ENCODE measurements around the gene SLC12A8.

SLC12A8 gene

GRCh38 chr3:125148016-125148812 is 64.3 kb downstream of the SLC12A8 start:
- Mint-ChIP-seq H3K4me1 (ENCODE audit: low read depth) (peaks cover 23% of the 10 kb centered on the region), H3K9me3 (no peaks in the 10 kb centered on the region), H3K4me3 (no peak overlapping the region), H3K36me3 (ENCODE audit: low read depth) (peaks cover 3% of the 10 kb centered on the region), H3K27me3 (ENCODE audit: low read depth) (peaks cover 58% of the 10 kb centered on the region), H3K27ac (no peak overlapping the region)

- H3K9me3 Mint-ChIP-seq, result no peaks in the 10 kb centered on the region
- no peak overlapping the region for H3K27ac Mint-ChIP-seq
- H3K36me3 Mint-ChIP-seq (ENCODE audit: low read depth), result peaks cover 2% of the 10 kb centered on the region
- H3K4me3 Mint-ChIP-seq, result no peak overlapping the region
- H3K27me3 Mint-ChIP-seq (ENCODE audit: low read depth), result peaks cover 60% of the 10 kb centered on the region
- peaks cover 29% of the 10 kb centered on the region for H3K4me1 Mint-ChIP-seq (ENCODE audit: low read depth)
These were observed 65.1 kb downstream of the SLC12A8 start for GRCh38 chr3:125147491-125147820.

GRCh38 chr3:125146626-125147490 is 65.7 kb downstream of the SLC12A8 start:
- H3K9me3 Mint-ChIP-seq, result no peaks in the 10 kb centered on the region
- H3K36me3 Mint-ChIP-seq (ENCODE audit: low read depth), result peaks cover 2% of the 10 kb centered on the region
- H3K27ac Mint-ChIP-seq, result no peak overlapping the region
- H3K4me3 Mint-ChIP-seq, result no peak overlapping the region
- peaks cover 66% of the 10 kb centered on the region for H3K27me3 Mint-ChIP-seq (ENCODE audit: low read depth)
- peaks cover 34% of the 10 kb centered on the region for H3K4me1 Mint-ChIP-seq (ENCODE audit: low read depth)

- Mint-ChIP-seq H3K36me3 (ENCODE audit: low read depth) (peaks cover 2% of the 10 kb centered on the region), H3K27me3 (ENCODE audit: low read depth) (peaks cover 60% of the 10 kb centered on the region), H3K4me1 (ENCODE audit: low read depth) (peaks cover 42% of the 10 kb centered on the region), H3K27ac (no peak overlapping the region), H3K4me3 (no peak overlapping the region), H3K9me3 (no peaks in the 10 kb centered on the region)
These were observed 66.6 kb downstream of the SLC12A8 start for GRCh38 chr3:125145751-125146475.

GRCh38 chr3:125144653-125145314 is 67.8 kb downstream of the SLC12A8 start:
- peaks cover 49% of the 10 kb centered on the region for H3K4me1 Mint-ChIP-seq (ENCODE audit: low read depth)
- peaks cover 59% of the 10 kb centered on the region for H3K27me3 Mint-ChIP-seq (ENCODE audit: low read depth)
- H3K36me3 Mint-ChIP-seq (ENCODE audit: low read depth), result peaks cover 4% of the 10 kb centered on the region
- no peak overlapping the region for H3K27ac Mint-ChIP-seq
- no peak overlapping the region for H3K4me3 Mint-ChIP-seq
- H3K9me3 Mint-ChIP-seq, result peaks cover 4% of the 10 kb centered on the region

GRCh38 chr3:125143982-125144652 is 68.4 kb downstream of the SLC12A8 start:
- Mint-ChIP-seq H3K4me1 (ENCODE audit: low read depth) (peaks cover 55% of the 10 kb centered on the region), H3K36me3 (ENCODE audit: low read depth) (peaks cover 4% of the 10 kb centered on the region), H3K27ac (no peak overlapping the region), H3K4me3 (no peak overlapping the region), H3K27me3 (ENCODE audit: low read depth) (peaks cover 58% of the 10 kb centered on the region), H3K9me3 (peaks cover 4% of the 10 kb centered on the region)

- no peak overlapping the region for H3K4me3 Mint-ChIP-seq
- peaks cover 55% of the 10 kb centered on the region for H3K4me1 Mint-ChIP-seq (ENCODE audit: low read depth)
- H3K9me3 Mint-ChIP-seq, result peaks cover 4% of the 10 kb centered on the region
- H3K36me3 Mint-ChIP-seq (ENCODE audit: low read depth), result peaks cover 4% of the 10 kb centered on the region
- no peak overlapping the region for H3K27ac Mint-ChIP-seq
- peaks cover 53% of the 10 kb centered on the region for H3K27me3 Mint-ChIP-seq (ENCODE audit: low read depth)
These were observed 69.0 kb downstream of the SLC12A8 start for GRCh38 chr3:125143538-125143937.

GRCh38 chr3:125142940-125143339 is 69.6 kb downstream of the SLC12A8 start:
- no peak overlapping the region for H3K4me3 Mint-ChIP-seq
- peaks cover 56% of the 10 kb centered on the region for H3K4me1 Mint-ChIP-seq (ENCODE audit: low read depth)
- H3K36me3 Mint-ChIP-seq (ENCODE audit: low read depth), result peaks cover 4% of the 10 kb centered on the region
- H3K9me3 Mint-ChIP-seq, result peaks cover 4% of the 10 kb centered on the region
- H3K27me3 Mint-ChIP-seq (ENCODE audit: low read depth), result peaks cover 49% of the 10 kb centered on the region
- H3K27ac Mint-ChIP-seq, result peak overlapping the region; percentile 79

- Mint-ChIP-seq H3K4me1 (ENCODE audit: low read depth) (peaks cover 57% of the 10 kb centered on the region), H3K27ac (peak overlapping the region; percentile 79), H3K27me3 (ENCODE audit: low read depth) (peaks cover 53% of the 10 kb centered on the region), H3K4me3 (peak overlapping the region; percentile 74), H3K36me3 (ENCODE audit: low read depth) (peaks cover 4% of the 10 kb centered on the region), H3K9me3 (peaks cover 4% of the 10 kb centered on the region)
These were observed 70.1 kb downstream of the SLC12A8 start for GRCh38 chr3:125142420-125142778.

GRCh38 chr3:125141596-125142419 is 70.7 kb downstream of the SLC12A8 start:
- Mint-ChIP-seq H3K4me3 (peak overlapping the region; percentile 74), H3K9me3 (peaks cover 4% of the 10 kb centered on the region), H3K36me3 (ENCODE audit: low read depth) (peaks cover 4% of the 10 kb centered on the region), H3K4me1 (ENCODE audit: low read depth) (peaks cover 56% of the 10 kb centered on the region), H3K27ac (peak overlapping the region; percentile 79), H3K27me3 (ENCODE audit: low read depth) (peaks cover 53% of the 10 kb centered on the region)

GRCh38 chr3:125140818-125141595 is 71.5 kb downstream of the SLC12A8 start:
- H3K4me1 Mint-ChIP-seq (ENCODE audit: low read depth), result peaks cover 63% of the 10 kb centered on the region
- H3K27me3 Mint-ChIP-seq (ENCODE audit: low read depth), result peaks cover 59% of the 10 kb centered on the region
- H3K36me3 Mint-ChIP-seq (ENCODE audit: low read depth), result peaks cover 6% of the 10 kb centered on the region
- peak overlapping the region; percentile 74 for H3K4me3 Mint-ChIP-seq
- H3K9me3 Mint-ChIP-seq, result peaks cover 4% of the 10 kb centered on the region
- H3K27ac Mint-ChIP-seq, result peak overlapping the region; percentile 79

- Mint-ChIP-seq H3K4me3 (peak overlapping the region; percentile 5), H3K4me1 (ENCODE audit: low read depth) (peaks cover 64% of the 10 kb centered on the region), H3K36me3 (ENCODE audit: low read depth) (peaks cover 6% of the 10 kb centered on the region), H3K27ac (peak overlapping the region; percentile 60), H3K27me3 (ENCODE audit: low read depth) (peaks cover 60% of the 10 kb centered on the region), H3K9me3 (peaks cover 4% of the 10 kb centered on the region)
These were observed 72.3 kb downstream of the SLC12A8 start for GRCh38 chr3:125140011-125140817.

Measured in T-helper 1 cell treated with Interleukin-12 subunit alpha and Interleukin-12 subunit beta and Interleukin-4 antibody, amounts not matched to agents 30 μg/mL and 1 μg/mL, for 36 hours (primary cell).